ENCODE results near the gene FGF1.

DNA sequence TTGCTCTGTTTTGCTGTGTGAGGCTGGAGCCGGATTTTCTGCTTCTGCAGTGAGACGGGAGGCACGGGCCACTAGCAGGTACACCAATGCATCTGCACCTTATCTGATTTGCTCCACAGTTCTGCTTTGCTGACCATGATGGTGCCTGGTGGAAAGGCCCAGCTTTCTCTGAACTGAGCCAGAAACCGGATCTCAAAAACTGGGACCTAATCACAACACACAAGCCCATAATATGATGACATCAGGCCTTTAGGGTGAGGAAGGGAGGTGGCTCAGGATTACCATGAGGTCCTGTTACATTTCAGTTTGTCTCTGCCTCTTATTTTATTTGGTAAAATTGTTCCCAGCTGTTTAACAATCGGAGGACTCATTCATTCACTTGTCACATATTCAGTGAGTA, 49.8 kb downstream of the FGF1 start:
- TF ChIP-seq, protein P1, sequence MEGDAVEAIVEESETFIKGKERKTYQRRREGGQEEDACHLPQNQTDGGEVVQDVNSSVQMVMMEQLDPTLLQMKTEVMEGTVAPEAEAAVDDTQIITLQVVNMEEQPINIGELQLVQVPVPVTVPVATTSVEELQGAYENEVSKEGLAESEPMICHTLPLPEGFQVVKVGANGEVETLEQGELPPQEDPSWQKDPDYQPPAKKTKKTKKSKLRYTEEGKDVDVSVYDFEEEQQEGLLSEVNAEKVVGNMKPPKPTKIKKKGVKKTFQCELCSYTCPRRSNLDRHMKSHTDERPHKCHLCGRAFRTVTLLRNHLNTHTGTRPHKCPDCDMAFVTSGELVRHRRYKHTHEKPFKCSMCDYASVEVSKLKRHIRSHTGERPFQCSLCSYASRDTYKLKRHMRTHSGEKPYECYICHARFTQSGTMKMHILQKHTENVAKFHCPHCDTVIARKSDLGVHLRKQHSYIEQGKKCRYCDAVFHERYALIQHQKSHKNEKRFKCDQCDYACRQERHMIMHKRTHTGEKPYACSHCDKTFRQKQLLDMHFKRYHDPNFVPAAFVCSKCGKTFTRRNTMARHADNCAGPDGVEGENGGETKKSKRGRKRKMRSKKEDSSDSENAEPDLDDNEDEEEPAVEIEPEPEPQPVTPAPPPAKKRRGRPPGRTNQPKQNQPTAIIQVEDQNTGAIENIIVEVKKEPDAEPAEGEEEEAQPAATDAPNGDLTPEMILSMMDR (conservative IDR thresholded peaks at IDR 0.05; ENCODE audit: low read length): no peak
- no peak for TF ChIP-seq EZH2phosphoT487 (IDR thresholded peaks at IDR 0.05; ENCODE audit: borderline replicate concordance)

Measured in Loucy (cell line).